WTC11 (cell line): ENCODE results near the gene ADGRB3. TPM values are rescaled to one million over a fixed set of nuclear protein-coding genes. Genes with fewer than 3 reads are reported as not detected.

Experiments
- ATAC-seq: fragments of 200-7000 bp; cut with Tn5 transposase; 2 replicates; pipeline ENCODE4 v1.10.0; 2021; ENCODE audit warnings: mild to moderate bottlenecking, moderate library complexity
- CTCF ChIA-PET: fragments of 300-600 bp; sonication (Branson Sonifier 250); formaldehyde crosslinking; loops from one replicate; lab custom pipeline; 2021; ENCODE audit warnings: antibody characterized with exemption; lab: Charles Lee
- POLR2A ChIA-PET: fragments of 350-600 bp; sonication (Branson Sonifier 250); formaldehyde crosslinking; loops from one replicate; lab custom pipeline; 2021; ENCODE audit warnings: antibody characterized with exemption; lab: Charles Lee
- DNase-seq: peaks from one replicate; pipeline ENCODE4 v3.0.0; 2021; ENCODE audit warnings: low spot score
- H3K27ac Mint-ChIP-seq: 2 replicates; pipeline ENCODE4 v1.8.0; 2021; ENCODE audit warnings: mixed read lengths
- H3K27me3 Mint-ChIP-seq: 2 replicates; pipeline ENCODE4 v1.8.0; 2021; ENCODE audit warnings: low read depth, mild to moderate bottlenecking, moderate library complexity, mixed read lengths
- H3K36me3 Mint-ChIP-seq: 2 replicates; pipeline ENCODE4 v1.8.0; 2021; ENCODE audit warnings: mixed read lengths
- H3K4me1 Mint-ChIP-seq: 2 replicates; pipeline ENCODE4 v1.8.0; 2022; ENCODE audit warnings: mixed read lengths
- H3K4me3 Mint-ChIP-seq: 2 replicates; pipeline ENCODE4 v1.8.0; 2021; ENCODE audit warnings: mild to moderate bottlenecking, moderate library complexity, mixed read lengths
- H3K9me3 Mint-ChIP-seq: 2 replicates; pipeline ENCODE4 v1.8.0; 2021; ENCODE audit warnings: mixed read lengths
- AFF4 ChIP-seq: sonication (generic); formaldehyde crosslinking; IDR thresholded peaks from 2 replicates; pipeline ENCODE4 v1.8.1; 2023; ENCODE audit warnings: mild to moderate bottlenecking, missing genetic modification reagents, borderline replicate concordance
- CDX4 ChIP-seq: fragments of 250-450 bp; sonication (Bioruptor Pico); IDR thresholded peaks from 2 replicates; pipeline ENCODE4 v1.9.0; 2021; ENCODE audit warnings: moderate library complexity, mild to moderate bottlenecking, inconsistent platforms, borderline replicate concordance
- E2F5 ChIP-seq: sonication (generic); formaldehyde crosslinking; IDR thresholded peaks from 2 replicates; pipeline ENCODE4 v1.8.1; 2022; ENCODE audit warnings: mild to moderate bottlenecking, moderate library complexity, missing genetic modification reagents
- ETV6 ChIP-seq: sonication (generic); formaldehyde crosslinking; IDR thresholded peaks from 2 replicates; pipeline ENCODE4 v1.8.1; 2022; ENCODE audit warnings: mild to moderate bottlenecking, missing genetic modification reagents
- FOXJ3 ChIP-seq: sonication (generic); formaldehyde crosslinking; IDR thresholded peaks from 2 replicates; pipeline ENCODE4 v1.9.0; 2021; ENCODE audit warnings: missing genetic modification reagents, mild to moderate bottlenecking, borderline replicate concordance
- FOXP1 ChIP-seq: sonication (generic); formaldehyde crosslinking; IDR thresholded peaks from 2 replicates; pipeline ENCODE4 v1.8.0; 2022; ENCODE audit warnings: missing genetic modification reagents, mild to moderate bottlenecking, moderate library complexity, borderline replicate concordance
- GRHL2 ChIP-seq: fragments of 250-450 bp; sonication (Bioruptor Pico); IDR thresholded peaks from 2 replicates; pipeline ENCODE4 v1.8.0; 2022; ENCODE audit warnings: mild to moderate bottlenecking, moderate library complexity; ENCODE audit not compliant: insufficient replicate concordance, severe bottlenecking
- HMGA2 ChIP-seq: fragments of 250-450 bp; sonication (Bioruptor Pico); IDR thresholded peaks from 2 replicates; pipeline ENCODE4 v1.4.0; 2021; ENCODE audit warnings: mild to moderate bottlenecking, moderate library complexity
- HMGXB4 ChIP-seq: sonication (generic); formaldehyde crosslinking; IDR thresholded peaks from 2 replicates; pipeline ENCODE4 v1.8.1; 2023; ENCODE audit warnings: mild to moderate bottlenecking, moderate library complexity, missing genetic modification reagents
- IRF2 ChIP-seq: sonication (generic); formaldehyde crosslinking; IDR thresholded peaks from 2 replicates; pipeline ENCODE4 v1.8.0; 2022; ENCODE audit warnings: low read depth, missing genetic modification reagents, borderline replicate concordance
- MXD4 ChIP-seq: fragments of 250-450 bp; sonication (Bioruptor Pico); IDR thresholded peaks from 2 replicates; pipeline ENCODE4 v1.8.0; 2021; ENCODE audit warnings: mild to moderate bottlenecking, moderate library complexity, borderline replicate concordance
- NR2C2 ChIP-seq: sonication (generic); formaldehyde crosslinking; IDR thresholded peaks from 2 replicates; pipeline ENCODE4 v1.8.0; 2022; ENCODE audit warnings: mild to moderate bottlenecking, missing genetic modification reagents
- PREB ChIP-seq: sonication (generic); formaldehyde crosslinking; IDR thresholded peaks from 2 replicates; pipeline ENCODE4 v1.8.1; 2022; ENCODE audit warnings: mild to moderate bottlenecking, missing genetic modification reagents, moderate library complexity, borderline replicate concordance
- SMAD4 ChIP-seq: sonication (generic); formaldehyde crosslinking; IDR thresholded peaks from 2 replicates; pipeline ENCODE4 v1.8.0; 2022; ENCODE audit warnings: mild to moderate bottlenecking, missing genetic modification reagents
- SP1 ChIP-seq: sonication (generic); formaldehyde crosslinking; conservative IDR thresholded peaks from 2 replicates; pipeline ENCODE4 v1.8.1; 2022; ENCODE audit warnings: missing genetic modification reagents
- ZNF263 ChIP-seq: sonication (generic); formaldehyde crosslinking; IDR thresholded peaks from 2 replicates; pipeline ENCODE4 v1.8.1; 2022; ENCODE audit warnings: low read depth, mild to moderate bottlenecking, moderate library complexity, missing genetic modification reagents
- total RNA-seq: library from RNA; stranded (reverse); gene quantifications from 3 replicates; pipeline ENCODE4 v1.2.3, GENCODE V29; 2021

The ADGRB3 gene
- total RNA-seq, 1 experiment from 2014 or later: 1.9 TPM

GRCh38 chr6:69128411-69128810 lies 493.3 kb downstream of the ADGRB3 start (continued):
- TF ChIP-seq HMGXB4 (CRISPR knock-in tag) (no peak), HMGA2 (CRISPR knock-in tag) (no peak), IRF2 (CRISPR knock-in tag) (no peak), E2F5 (CRISPR knock-in tag) (no peak), MXD4 (CRISPR knock-in tag) (no peak)

GRCh38 chr6:69129046-69129445 lies 494.0 kb downstream of the ADGRB3 start:
- CTCF ChIA-PET: no interaction called here
- DNase-seq: no peak
- no peak overlapping the region for H3K27ac Mint-ChIP-seq

GRCh38 chr6:69135927-69136326 lies 500.8 kb downstream of the ADGRB3 start:
- TF ChIP-seq FOXP1 (no peak), FOXJ3 (CRISPR knock-in tag) (no peak), AFF4 (CRISPR knock-in tag) (no peak), SMAD4 (CRISPR knock-in tag) (no peak), CDX4 (CRISPR knock-in tag) (no peak), SP1 (CRISPR knock-in tag) (no peak), ETV6 (no peak), NR2C2 (CRISPR knock-in tag) (no peak), IRF2 (CRISPR knock-in tag) (no peak), PREB (no peak)
- no peaks in the 10 kb centered on the region for H3K27me3 Mint-ChIP-seq
- ATAC-seq (no peak), DNase-seq (no peak)
- no peaks in the 10 kb centered on the region; the same call in 1 of the 2 replicates for H3K36me3 Mint-ChIP-seq
- H3K27ac Mint-ChIP-seq: no peak overlapping the region
- H3K4me1 Mint-ChIP-seq: peaks cover 7% of the 10 kb centered on the region
- no peak overlapping the region for H3K4me3 Mint-ChIP-seq
- ChIA-PET CTCF (no interaction called here), POLR2A (no interaction called here)
- peaks cover 28% of the 10 kb centered on the region for H3K9me3 Mint-ChIP-seq

More at GRCh38 chr6:69129046-69129445, 494.0 kb downstream of the ADGRB3 start:
- no peaks in the 10 kb centered on the region; the same call in 1 of the 2 replicates for H3K36me3 Mint-ChIP-seq
- no peaks in the 10 kb centered on the region for H3K27me3 Mint-ChIP-seq
- peaks cover 15% of the 10 kb centered on the region for H3K4me1 Mint-ChIP-seq
- no peak overlapping the region for H3K4me3 Mint-ChIP-seq
- no peak for ATAC-seq
- POLR2A ChIA-PET: no interaction called here
- TF ChIP-seq GRHL2 (CRISPR knock-in tag): no peak
- TF ChIP-seq NR2C2 (CRISPR knock-in tag): no peak
- TF ChIP-seq CDX4 (CRISPR knock-in tag): no peak
- no peak for TF ChIP-seq ZNF263 (CRISPR knock-in tag)
- peaks cover 22% of the 10 kb centered on the region for H3K9me3 Mint-ChIP-seq
